Glutamatergic neuron (in vitro differentiated cells): ENCODE results near the gene ADGRL2. TPM values are rescaled to one million over a fixed set of nuclear protein-coding genes. Genes with fewer than 3 reads are reported as not detected.

ENCODE experiments used
- DNase-seq: peaks from one replicate; pipeline ENCODE4 v3.0.0; 2022
- H3K27ac Mint-ChIP-seq: one replicate; pipeline ENCODE4 v1.8.0; 2020; ENCODE audit warnings: mild to moderate bottlenecking, mixed read lengths, inconsistent platforms; ENCODE audit not compliant: unreplicated experiment
- H3K27me3 Mint-ChIP-seq: one replicate; pipeline ENCODE4 v1.8.0; 2020; ENCODE audit warnings: mild to moderate bottlenecking, moderate library complexity, mixed read lengths, inconsistent platforms; ENCODE audit not compliant: unreplicated experiment
- H3K36me3 Mint-ChIP-seq: one replicate; pipeline ENCODE4 v1.8.0; 2020; ENCODE audit warnings: mild to moderate bottlenecking, mixed read lengths, inconsistent platforms; ENCODE audit not compliant: unreplicated experiment
- H3K4me1 Mint-ChIP-seq: one replicate; pipeline ENCODE4 v1.8.0; 2020; ENCODE audit warnings: mild to moderate bottlenecking, low read depth, mixed read lengths, inconsistent platforms; ENCODE audit not compliant: unreplicated experiment
- H3K4me3 Mint-ChIP-seq: one replicate; pipeline ENCODE4 v1.8.0; 2020; ENCODE audit warnings: mild to moderate bottlenecking, mixed read lengths, inconsistent platforms; ENCODE audit not compliant: unreplicated experiment
- H3K9me3 Mint-ChIP-seq: one replicate; pipeline ENCODE4 v1.8.0; 2020; ENCODE audit warnings: mild to moderate bottlenecking, moderate library complexity, mixed read lengths, inconsistent platforms; ENCODE audit not compliant: unreplicated experiment
- CTCF ChIP-seq: fragments of 200-600 bp; sonication (generic); IDR thresholded peaks from one replicate; pipeline ENCODE4 v1.5.0; 2021; ENCODE audit not compliant: partially characterized antibody, unreplicated experiment
- total RNA-seq: library from RNA; stranded (reverse); fragmentation: NEBNext Ultra II Directional; extraction: Animal tissue kit (Norgen Biotek cat#: 25700); gene quantifications from one replicate; pipeline ENCODE4 v1.2.1, GENCODE V29; 2021; ENCODE audit not compliant: unreplicated experiment

Gene ADGRL2
- total RNA-seq, 1 donor from 2014 or later, result 71.2 TPM

- DNase-seq, result no peak
- Mint-ChIP-seq H3K27ac (no peak overlapping the region), H3K9me3 (no peaks in the 10 kb centered on the region), H3K4me3 (no peak overlapping the region), H3K36me3 (no peaks in the 10 kb centered on the region), H3K27me3 (no peaks in the 10 kb centered on the region), H3K4me1 (no peaks in the 10 kb centered on the region)
- TF ChIP-seq CTCF, result no peak
Observed at GRCh38 chr1:81907575-81907974, 106.8 kb downstream of the ADGRL2 start.

- no peak for TF ChIP-seq CTCF
- Mint-ChIP-seq H3K27me3 (no peaks in the 10 kb centered on the region), H3K9me3 (no peaks in the 10 kb centered on the region), H3K27ac (no peak overlapping the region), H3K4me3 (no peak overlapping the region), H3K36me3 (no peaks in the 10 kb centered on the region), H3K4me1 (no peaks in the 10 kb centered on the region)
- no peak for DNase-seq
Observed at GRCh38 chr1:81912383-81912782, 111.6 kb downstream of the ADGRL2 start.

- Mint-ChIP-seq H3K4me3 (no peak overlapping the region), H3K27ac (no peak overlapping the region), H3K36me3 (no peaks in the 10 kb centered on the region), H3K4me1 (peaks cover 4% of the 10 kb centered on the region), H3K27me3 (no peaks in the 10 kb centered on the region), H3K9me3 (no peaks in the 10 kb centered on the region)
- no peak for DNase-seq
- TF ChIP-seq CTCF, result no peak
Observed at GRCh38 chr1:81915937-81916336, 115.2 kb downstream of the ADGRL2 start.

GRCh38 chr1:81920245-81920740, 119.6 kb downstream of the ADGRL2 start:
- no peaks in the 10 kb centered on the region for H3K9me3 Mint-ChIP-seq
- peaks cover 17% of the 10 kb centered on the region for H3K4me1 Mint-ChIP-seq
- H3K27me3 Mint-ChIP-seq, result no peaks in the 10 kb centered on the region
- DNase-seq, result peak; percentile 62
- no peaks in the 10 kb centered on the region for H3K36me3 Mint-ChIP-seq
- TF ChIP-seq CTCF, result no peak
- peak overlapping the region; percentile 91 for H3K27ac Mint-ChIP-seq
- peak overlapping the region; percentile 71 for H3K4me3 Mint-ChIP-seq

GRCh38 chr1:81920886-81921285, 120.2 kb downstream of the ADGRL2 start:
- no peak overlapping the region for H3K4me3 Mint-ChIP-seq
- H3K27ac Mint-ChIP-seq, result no peak overlapping the region
- no peak for DNase-seq
- H3K9me3 Mint-ChIP-seq, result no peaks in the 10 kb centered on the region
- no peaks in the 10 kb centered on the region for H3K27me3 Mint-ChIP-seq
- no peak for TF ChIP-seq CTCF
- no peaks in the 10 kb centered on the region for H3K36me3 Mint-ChIP-seq
- peaks cover 20% of the 10 kb centered on the region for H3K4me1 Mint-ChIP-seq
